SK-N-SH (cell line): ENCODE data around the gene KCNJ12.
"Not testable (repeated sequence)": the region's sequence is repeated elsewhere in the genome, so short reads cannot be mapped to it uniquely, and the experiment has no call there.

Experiments
- EP300 ChIP-seq, 2 experiments: IDR thresholded peaks; 2 replicates each; pipeline versions ENCODE4 v1.4.0 to v1.6.1; 2012; ENCODE audit warnings: borderline replicate concordance in 1 of 2, low read depth in 1 of 2, low read length in 1 of 2
- FOSL2 ChIP-seq: IDR thresholded peaks from 2 replicates; pipeline ENCODE4 v1.4.0; 2012; ENCODE audit warnings: low read depth, mild to moderate bottlenecking, moderate library complexity, borderline replicate concordance
- FOXM1 ChIP-seq: IDR thresholded peaks from 2 replicates; pipeline ENCODE4 v1.4.0; 2012; ENCODE audit warnings: low read depth, mild to moderate bottlenecking
- GABPA ChIP-seq: IDR thresholded peaks from 2 replicates; pipeline ENCODE4 v1.4.0; 2012; ENCODE audit warnings: low read depth, mild to moderate bottlenecking
- NFIC ChIP-seq: IDR thresholded peaks from 2 replicates; pipeline ENCODE4 v1.4.0; 2012; ENCODE audit warnings: borderline replicate concordance
- POLR2AphosphoS5 ChIP-seq: IDR thresholded peaks from 2 replicates; pipeline ENCODE4 v1.6.1; 2012; ENCODE audit warnings: low read depth, low read length
- RAD21 ChIP-seq: IDR thresholded peaks from 2 replicates; pipeline ENCODE4 v1.6.1; 2012; ENCODE audit warnings: mild to moderate bottlenecking, low read length
- RFX5 ChIP-seq: IDR thresholded peaks from 2 replicates; pipeline ENCODE4 v1.6.1; 2012; ENCODE audit warnings: mild to moderate bottlenecking, improper control_type of control experiment, low read length
- SIN3A ChIP-seq: IDR thresholded peaks from 2 replicates; pipeline ENCODE4 v1.6.1; 2012; ENCODE audit warnings: low read depth, mild to moderate bottlenecking, low read length, moderate library complexity, borderline replicate concordance
- SMC3 ChIP-seq: IDR thresholded peaks from 2 replicates; pipeline ENCODE4 v1.6.1; 2012; ENCODE audit warnings: low read depth, low read length, improper control_type of control experiment
- TAF1 ChIP-seq: IDR thresholded peaks from 2 replicates; pipeline ENCODE4 v1.6.1; 2012; ENCODE audit warnings: low read depth, mild to moderate bottlenecking, low read length, moderate library complexity, borderline replicate concordance
- TF ChIP-seq, protein P1 (sequence below): fragments of 200-600 bp; sonication (generic); IDR thresholded peaks from 2 replicates; pipeline ENCODE4 v1.6.1; 2017; ENCODE audit warnings: antibody characterized with exemption, mild to moderate bottlenecking, moderate library complexity
- TF ChIP-seq, protein P2 (sequence below): IDR thresholded peaks from 2 replicates; pipeline ENCODE4 v1.4.0; 2012; ENCODE audit warnings: low read depth

DNA sequence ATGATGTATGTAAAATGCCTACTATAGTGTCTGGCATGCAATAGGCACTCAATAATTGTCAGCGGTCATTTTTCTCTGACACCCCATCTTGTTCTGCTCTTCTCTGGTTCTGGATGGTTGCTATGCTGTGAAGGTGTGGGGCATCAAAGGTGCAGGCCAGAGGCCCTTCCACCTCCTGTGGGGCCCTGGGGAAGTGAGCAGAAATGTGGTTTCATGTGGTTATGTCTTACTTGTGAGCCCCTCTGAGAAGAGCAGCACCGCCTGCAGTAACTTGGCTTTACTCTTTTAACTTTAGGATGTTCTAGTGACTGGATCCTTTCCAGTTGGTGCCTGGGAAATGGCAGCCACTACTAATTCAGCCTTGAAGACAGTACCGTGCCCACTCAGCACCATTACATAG is 32.1 kb downstream of the KCNJ12 start:
- not testable (repeated sequence) for TF ChIP-seq SMC3; NFIC; FOXM1; TAF1; SIN3A; EP300 (IDR thresholded peaks at IDR 0.05; ENCODE audit: borderline replicate concordance in 1 of 2, low read depth in 1 of 2, low read length in 1 of 2); GABPA; POLR2AphosphoS5; RFX5; FOSL2; RAD21
- TF ChIP-seq, protein P1, sequence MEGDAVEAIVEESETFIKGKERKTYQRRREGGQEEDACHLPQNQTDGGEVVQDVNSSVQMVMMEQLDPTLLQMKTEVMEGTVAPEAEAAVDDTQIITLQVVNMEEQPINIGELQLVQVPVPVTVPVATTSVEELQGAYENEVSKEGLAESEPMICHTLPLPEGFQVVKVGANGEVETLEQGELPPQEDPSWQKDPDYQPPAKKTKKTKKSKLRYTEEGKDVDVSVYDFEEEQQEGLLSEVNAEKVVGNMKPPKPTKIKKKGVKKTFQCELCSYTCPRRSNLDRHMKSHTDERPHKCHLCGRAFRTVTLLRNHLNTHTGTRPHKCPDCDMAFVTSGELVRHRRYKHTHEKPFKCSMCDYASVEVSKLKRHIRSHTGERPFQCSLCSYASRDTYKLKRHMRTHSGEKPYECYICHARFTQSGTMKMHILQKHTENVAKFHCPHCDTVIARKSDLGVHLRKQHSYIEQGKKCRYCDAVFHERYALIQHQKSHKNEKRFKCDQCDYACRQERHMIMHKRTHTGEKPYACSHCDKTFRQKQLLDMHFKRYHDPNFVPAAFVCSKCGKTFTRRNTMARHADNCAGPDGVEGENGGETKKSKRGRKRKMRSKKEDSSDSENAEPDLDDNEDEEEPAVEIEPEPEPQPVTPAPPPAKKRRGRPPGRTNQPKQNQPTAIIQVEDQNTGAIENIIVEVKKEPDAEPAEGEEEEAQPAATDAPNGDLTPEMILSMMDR = not testable (repeated sequence)
- TF ChIP-seq, protein P2, sequence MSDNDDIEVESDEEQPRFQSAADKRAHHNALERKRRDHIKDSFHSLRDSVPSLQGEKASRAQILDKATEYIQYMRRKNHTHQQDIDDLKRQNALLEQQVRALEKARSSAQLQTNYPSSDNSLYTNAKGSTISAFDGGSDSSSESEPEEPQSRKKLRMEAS = not testable (repeated sequence)
